CD4-positive, alpha-beta T cell (primary cell): ENCODE data around the gene MRPL39. TPM values are rescaled to one million over a fixed set of nuclear protein-coding genes. Genes with fewer than 3 reads are reported as not detected.
A peak's percentile ranks its signal among the peaks of the same experiment; 100 is the strongest.

Source experiments
- ATAC-seq: fragments of 200-7000 bp; cut with Tn5 transposase; one replicate; pipeline ENCODE4 v1.10.0; 2022; ENCODE audit warnings: mild to moderate bottlenecking; ENCODE audit not compliant: poor library complexity
- CTCF ChIA-PET: fragments of 350-600 bp; sonication (Branson Sonifier 250); formaldehyde crosslinking; loops from one replicate; lab custom pipeline; 2021; ENCODE audit warnings: antibody characterized with exemption, inconsistent platforms; lab: Charles Lee
- POLR2A ChIA-PET: fragments of 350-600 bp; sonication (Branson Sonifier 250); formaldehyde crosslinking; loops from one replicate; lab custom pipeline; 2021; ENCODE audit warnings: antibody characterized with exemption, inconsistent platforms; lab: Charles Lee
- DNase-seq, 14 experiments: peaks; one replicate each; pipeline ENCODE4 v3.0.0-alpha.2; 2013 to 2020; ENCODE audit warnings: mixed read lengths in 2 of 14
- H3K27ac ChIP-seq, 2 donors: one replicate each; pipeline versions ENCODE4 v1.5.1 to v1.7.0; 2013; ENCODE audit warnings: low read length in 2 of 2, low read depth in 1 of 2, mild to moderate bottlenecking in 1 of 2
- H3K27me3 ChIP-seq, 2 experiments: 1 replicate in 1 of 2; 2 replicates in 1 of 2; pipeline versions ENCODE4 v1.6.1 to v1.7.0; 2013; ENCODE audit warnings: low read length in 2 of 2, control low read depth in 1 of 2, mild to moderate bottlenecking in 1 of 2, moderate library complexity in 1 of 2; ENCODE audit not compliant: insufficient read depth in 2 of 2, control insufficient read depth in 1 of 2
- H3K36me3 ChIP-seq: one replicate; pipeline ENCODE4 v1.6.1; 2013; ENCODE audit warnings: low read length, control low read depth; ENCODE audit not compliant: insufficient read depth
- H3K4me1 ChIP-seq: one replicate; pipeline ENCODE4 v1.6.1; 2013; ENCODE audit warnings: low read length, control low read depth; ENCODE audit not compliant: insufficient read depth
- H3K4me3 ChIP-seq: one replicate; pipeline ENCODE4 v1.5.1; 2013; ENCODE audit warnings: mild to moderate bottlenecking, low read length, moderate library complexity
- H3K9me3 ChIP-seq, 2 experiments: 1 replicate in 1 of 2; 2 replicates in 1 of 2; pipeline versions ENCODE4 v1.6.1 to v1.7.0; 2013; ENCODE audit warnings: low read length in 2 of 2, mild to moderate bottlenecking in 2 of 2, control low read depth in 1 of 2, moderate library complexity in 1 of 2; ENCODE audit not compliant: control insufficient read depth in 1 of 2, insufficient read depth in 1 of 2
- H3K27ac Mint-ChIP-seq: one replicate; pipeline ENCODE4 v1.8.0; 2020; ENCODE audit warnings: mixed read lengths
- H3K27me3 Mint-ChIP-seq: one replicate; pipeline ENCODE4 v1.8.0; 2021; ENCODE audit warnings: mixed read lengths
- H3K36me3 Mint-ChIP-seq: one replicate; pipeline ENCODE4 v1.8.0; 2021; ENCODE audit warnings: low read depth, mixed read lengths
- H3K4me1 Mint-ChIP-seq: one replicate; pipeline ENCODE4 v1.8.0; 2021; ENCODE audit warnings: low read depth, mixed read lengths
- H3K4me3 Mint-ChIP-seq: one replicate; pipeline ENCODE4 v1.8.0; 2020; ENCODE audit warnings: mild to moderate bottlenecking, mixed read lengths
- H3K9me3 Mint-ChIP-seq: one replicate; pipeline ENCODE4 v1.8.0; 2020; ENCODE audit warnings: mixed read lengths
- intact Hi-C, 2 experiments: fragments of 100-400 bp; cut with DNase I in 1 of 2; cut with micrococcal nuclease in 1 of 2; formaldehyde crosslinking; loops; one replicate each; pipeline versions ENCODE4 v1.15.1 to v1.9.0; 2023 to 2025; cut with DNase I, micrococcal nuclease
- total RNA-seq, 174 experiments: library from RNA in 2 of 174; stranded (reverse) in 2 of 174; gene quantifications; one replicate each; pipeline ENCODE4 v1.2.3 and lab custom pipeline; 2021 to 2026
- TF ChIP-seq, protein P1 (sequence below): fragments of 200-600 bp; IDR thresholded peaks from one replicate; pipeline ENCODE4 v1.8.0; 2022; ENCODE audit warnings: antibody characterized with exemption, mild to moderate bottlenecking

MRPL39 gene
- total RNA-seq, 2 experiments from 2014 or later: 10.7 to 15.2 TPM

DNA sequence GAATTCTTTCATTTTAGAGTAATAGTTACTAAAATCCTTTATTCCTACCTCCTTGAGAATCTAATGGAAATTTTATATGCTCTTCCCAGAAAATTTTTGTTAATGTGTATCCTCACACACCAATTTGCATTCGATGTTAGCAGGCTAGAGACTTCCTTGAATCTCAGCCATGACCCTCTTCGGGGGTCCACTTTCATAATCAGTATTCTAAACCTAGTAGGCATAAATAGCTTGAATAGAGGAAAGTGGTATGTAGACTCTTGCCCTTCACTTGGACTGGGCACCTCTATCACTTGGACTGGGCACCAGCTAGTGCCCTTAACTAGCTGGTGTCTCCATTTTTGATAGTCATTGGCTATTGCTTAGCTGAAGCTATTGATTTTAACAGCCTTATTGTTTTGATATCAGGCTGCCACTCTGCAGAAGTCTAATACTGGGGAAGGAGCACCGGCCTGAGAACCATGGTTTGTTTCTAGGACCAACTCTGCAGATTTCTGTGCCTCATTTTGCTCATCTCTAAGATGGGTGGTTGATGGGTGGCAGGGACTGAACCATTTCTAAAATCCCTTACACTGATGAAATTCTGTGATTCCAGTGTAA lies 42.8 kb downstream of the MRPL39 start:
- peak overlapping the region; percentile 84 for H3K27ac Mint-ChIP-seq
- H3K27me3 Mint-ChIP-seq: no peaks in the 10 kb centered on the region
- peak overlapping the region in 1 of 2 donors; percentile 13 for H3K27ac ChIP-seq
- ChIA-PET POLR2A (interaction anchor here (1.0 to 5.1 kb wide), 3 partner anchors 10 to 43 kb away, joined by 3 to 31 read pairs (median 7); partner anchors contain the start of gene MRPL39), CTCF (interaction anchor here (1.0 to 1.7 kb wide), 3 partner anchors 8 to 43 kb away, joined by 3 to 5 read pairs (median 4); partner anchors contain the start of gene MRPL39)
- no peaks in the 10 kb centered on the region for H3K9me3 Mint-ChIP-seq
- H3K4me3 ChIP-seq: no peak overlapping the region
- no peaks in the 10 kb centered on the region for H3K9me3 ChIP-seq
- TF ChIP-seq, protein P1, sequence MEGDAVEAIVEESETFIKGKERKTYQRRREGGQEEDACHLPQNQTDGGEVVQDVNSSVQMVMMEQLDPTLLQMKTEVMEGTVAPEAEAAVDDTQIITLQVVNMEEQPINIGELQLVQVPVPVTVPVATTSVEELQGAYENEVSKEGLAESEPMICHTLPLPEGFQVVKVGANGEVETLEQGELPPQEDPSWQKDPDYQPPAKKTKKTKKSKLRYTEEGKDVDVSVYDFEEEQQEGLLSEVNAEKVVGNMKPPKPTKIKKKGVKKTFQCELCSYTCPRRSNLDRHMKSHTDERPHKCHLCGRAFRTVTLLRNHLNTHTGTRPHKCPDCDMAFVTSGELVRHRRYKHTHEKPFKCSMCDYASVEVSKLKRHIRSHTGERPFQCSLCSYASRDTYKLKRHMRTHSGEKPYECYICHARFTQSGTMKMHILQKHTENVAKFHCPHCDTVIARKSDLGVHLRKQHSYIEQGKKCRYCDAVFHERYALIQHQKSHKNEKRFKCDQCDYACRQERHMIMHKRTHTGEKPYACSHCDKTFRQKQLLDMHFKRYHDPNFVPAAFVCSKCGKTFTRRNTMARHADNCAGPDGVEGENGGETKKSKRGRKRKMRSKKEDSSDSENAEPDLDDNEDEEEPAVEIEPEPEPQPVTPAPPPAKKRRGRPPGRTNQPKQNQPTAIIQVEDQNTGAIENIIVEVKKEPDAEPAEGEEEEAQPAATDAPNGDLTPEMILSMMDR: no peak
- ATAC-seq (no peak), DNase-seq (no peak)
- H3K36me3 ChIP-seq: no peaks in the 10 kb centered on the region
- peak overlapping the region; percentile 97 for H3K4me3 Mint-ChIP-seq
- H3K36me3 Mint-ChIP-seq: peaks cover 5% of the 10 kb centered on the region
- H3K27me3 ChIP-seq: no peaks in the 10 kb centered on the region
- peaks cover 90% of the 10 kb centered on the region for H3K4me1 Mint-ChIP-seq
- H3K4me1 ChIP-seq: peaks cover 54% of the 10 kb centered on the region
- intact Hi-C loops: loop anchor here (5.0 to 10.0 kb wide), 2 partner anchors 43 to 170 kb away; partner anchors contain the start of genes ATP5PF (in 1 of the 2), GABPA (in 1 of the 2) and MRPL39 (in 1 of the 2)

DNA sequence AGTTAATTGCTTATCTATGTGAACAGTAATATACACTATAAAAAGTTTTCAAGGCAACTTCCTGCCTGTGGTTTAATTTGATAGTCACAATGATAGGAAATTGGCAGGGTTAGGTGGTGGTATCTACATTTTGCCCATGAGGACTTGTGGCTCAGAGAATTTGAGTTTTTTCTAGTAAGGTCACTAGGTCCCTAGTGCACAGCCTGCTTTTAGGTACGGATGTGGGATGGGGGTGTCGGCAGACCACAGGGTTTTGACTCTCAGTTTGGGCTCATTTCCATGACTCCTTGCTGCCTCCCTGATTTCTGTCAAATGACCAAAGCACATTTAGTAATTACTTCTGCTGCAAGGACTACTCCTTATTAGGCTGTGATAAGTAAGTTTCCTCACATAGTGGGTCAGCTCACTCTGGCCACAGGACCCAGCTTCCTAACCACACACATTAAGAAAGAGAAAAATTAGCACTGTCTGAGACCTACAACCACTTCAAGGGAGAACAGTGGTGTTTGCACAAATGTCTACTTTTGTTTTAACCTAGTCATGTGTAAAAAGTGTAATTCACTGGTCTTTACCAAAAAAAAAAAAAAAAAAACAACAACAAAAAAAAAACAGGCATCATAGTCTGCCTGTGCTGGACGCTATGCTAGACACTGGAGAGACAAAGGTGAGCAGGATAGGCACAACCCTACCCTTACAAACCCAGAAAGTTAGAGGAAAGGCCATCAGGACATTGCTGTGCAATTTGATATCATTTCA lies 43.7 kb downstream of the MRPL39 start:
- intact Hi-C loops: loop anchor here (5.0 to 10.0 kb wide), 2 partner anchors 44 to 171 kb away; partner anchors contain the start of genes ATP5PF (in 1 of the 2), GABPA (in 1 of the 2) and MRPL39 (in 1 of the 2)

More for the DNA sequence above, 43.7 kb downstream of the MRPL39 start:
- ChIA-PET POLR2A (interaction anchor here (1.0 to 5.1 kb wide), 3 partner anchors 11 to 44 kb away, joined by 3 to 31 read pairs (median 7); partner anchors contain the start of gene MRPL39), CTCF (interaction anchor here (1.2 to 1.7 kb wide), 3 partner anchors 9 to 44 kb away, joined by 3 to 5 read pairs (median 4); partner anchors contain the start of gene MRPL39)
- Histone ChIP-seq H3K4me3 (peak overlapping the region; percentile 71), H3K27ac (peak overlapping the region in 1 of 2 donors; percentile 63), H3K9me3 (no peaks in the 10 kb centered on the region), H3K36me3 (no peaks in the 10 kb centered on the region), H3K27me3 (no peaks in the 10 kb centered on the region), H3K4me1 (peaks cover 54% of the 10 kb centered on the region)
- ATAC-seq (peak; percentile 25), DNase-seq (peak in 5 of 14 experiments; percentile 8 to 77 (median 55))
- Mint-ChIP-seq H3K27ac (peak overlapping the region; percentile 84), H3K9me3 (no peaks in the 10 kb centered on the region), H3K4me3 (peak overlapping the region; percentile 97), H3K27me3 (no peaks in the 10 kb centered on the region), H3K36me3 (peaks cover 5% of the 10 kb centered on the region), H3K4me1 (peaks cover 85% of the 10 kb centered on the region)
- TF ChIP-seq, protein P1: no peak
